Measurements from ENCODE around the gene FCRL5.
A peak's percentile ranks its signal among the peaks of the same experiment; 100 is the strongest.

The FCRL5 gene

DNA sequence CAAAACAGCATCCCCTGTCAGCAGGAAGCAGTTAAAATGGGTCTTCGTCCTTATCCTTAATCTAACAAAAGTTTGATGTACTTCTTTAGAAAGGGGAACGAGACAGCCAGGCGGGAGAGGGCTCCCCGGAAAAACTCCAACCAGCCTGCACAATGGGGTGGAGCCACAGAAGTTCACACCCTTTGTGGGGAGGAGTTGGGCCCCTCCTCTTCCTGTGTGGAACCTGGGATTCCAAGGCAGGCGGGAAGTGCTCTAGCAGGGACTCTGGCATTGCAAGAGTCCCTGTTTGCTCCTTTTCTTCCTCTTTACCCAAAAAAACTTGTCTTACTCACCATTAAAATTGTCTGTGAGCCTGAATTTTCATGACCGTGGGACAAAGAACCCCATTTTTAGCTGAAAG is 47.7 kb downstream of the FCRL5 start:
- TF ChIP-seq, protein P1, sequence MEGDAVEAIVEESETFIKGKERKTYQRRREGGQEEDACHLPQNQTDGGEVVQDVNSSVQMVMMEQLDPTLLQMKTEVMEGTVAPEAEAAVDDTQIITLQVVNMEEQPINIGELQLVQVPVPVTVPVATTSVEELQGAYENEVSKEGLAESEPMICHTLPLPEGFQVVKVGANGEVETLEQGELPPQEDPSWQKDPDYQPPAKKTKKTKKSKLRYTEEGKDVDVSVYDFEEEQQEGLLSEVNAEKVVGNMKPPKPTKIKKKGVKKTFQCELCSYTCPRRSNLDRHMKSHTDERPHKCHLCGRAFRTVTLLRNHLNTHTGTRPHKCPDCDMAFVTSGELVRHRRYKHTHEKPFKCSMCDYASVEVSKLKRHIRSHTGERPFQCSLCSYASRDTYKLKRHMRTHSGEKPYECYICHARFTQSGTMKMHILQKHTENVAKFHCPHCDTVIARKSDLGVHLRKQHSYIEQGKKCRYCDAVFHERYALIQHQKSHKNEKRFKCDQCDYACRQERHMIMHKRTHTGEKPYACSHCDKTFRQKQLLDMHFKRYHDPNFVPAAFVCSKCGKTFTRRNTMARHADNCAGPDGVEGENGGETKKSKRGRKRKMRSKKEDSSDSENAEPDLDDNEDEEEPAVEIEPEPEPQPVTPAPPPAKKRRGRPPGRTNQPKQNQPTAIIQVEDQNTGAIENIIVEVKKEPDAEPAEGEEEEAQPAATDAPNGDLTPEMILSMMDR (IDR thresholded peaks at IDR 0.05; ENCODE audit: control insufficient read depth, insufficient read depth, low read depth, low read length, missing control alignments): no peak
- no peak for DNase-seq (ENCODE audit: low read depth)
- H3K4me3 ChIP-seq (ENCODE audit: control insufficient read depth, low read depth, low read length): no peak overlapping the region

DNA sequence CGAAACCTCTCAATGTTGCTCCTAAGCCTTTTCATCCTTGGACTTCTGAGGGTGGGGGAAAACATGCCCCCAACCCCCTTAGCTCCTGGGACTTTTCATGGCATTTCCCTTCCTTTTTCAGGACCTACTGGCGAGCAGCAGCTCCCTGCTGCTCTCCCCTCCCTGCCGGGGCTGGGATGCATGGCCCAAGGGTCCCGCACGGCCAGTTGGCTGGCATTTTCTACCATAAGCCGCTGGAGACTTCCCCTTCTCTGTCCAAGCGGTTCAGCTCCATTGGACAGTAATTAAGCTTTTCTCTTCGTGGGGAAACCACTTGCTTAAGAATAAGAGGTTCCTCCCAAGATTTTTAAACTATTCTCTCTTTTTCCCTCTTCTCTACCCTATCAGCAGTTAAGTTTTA is 52.8 kb downstream of the FCRL5 start:
- TF ChIP-seq, protein P1 (IDR thresholded peaks at IDR 0.05; ENCODE audit: control insufficient read depth, insufficient read depth, low read depth, low read length, missing control alignments): no peak
- DNase-seq (ENCODE audit: low read depth): no peak
- no peak overlapping the region for H3K4me3 ChIP-seq (ENCODE audit: control insufficient read depth, low read depth, low read length)

DNA sequence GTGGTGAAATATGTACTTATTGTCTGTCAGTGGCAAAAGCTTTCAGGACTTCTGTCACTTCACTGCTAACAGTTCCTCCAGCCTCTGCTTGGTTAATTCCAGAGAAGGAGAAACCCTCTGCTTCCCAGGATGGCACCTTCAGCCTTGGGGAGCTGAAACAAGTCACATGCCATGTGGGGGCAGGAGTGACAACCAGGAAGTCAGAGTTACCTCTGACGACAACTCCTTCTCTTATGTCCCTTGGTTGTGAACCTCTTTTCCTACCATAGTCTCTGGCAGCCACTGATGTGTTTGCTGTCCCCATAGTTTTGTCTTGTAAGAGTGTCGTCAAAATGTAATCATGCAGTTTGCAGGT is 53.6 kb downstream of the FCRL5 start:
- TF ChIP-seq, protein P1 (IDR thresholded peaks at IDR 0.05; ENCODE audit: control insufficient read depth, insufficient read depth, low read depth, low read length, missing control alignments): no peak
- H3K4me3 ChIP-seq (ENCODE audit: control insufficient read depth, low read depth, low read length): no peak overlapping the region
- no peak for DNase-seq (ENCODE audit: low read depth)

DNA sequence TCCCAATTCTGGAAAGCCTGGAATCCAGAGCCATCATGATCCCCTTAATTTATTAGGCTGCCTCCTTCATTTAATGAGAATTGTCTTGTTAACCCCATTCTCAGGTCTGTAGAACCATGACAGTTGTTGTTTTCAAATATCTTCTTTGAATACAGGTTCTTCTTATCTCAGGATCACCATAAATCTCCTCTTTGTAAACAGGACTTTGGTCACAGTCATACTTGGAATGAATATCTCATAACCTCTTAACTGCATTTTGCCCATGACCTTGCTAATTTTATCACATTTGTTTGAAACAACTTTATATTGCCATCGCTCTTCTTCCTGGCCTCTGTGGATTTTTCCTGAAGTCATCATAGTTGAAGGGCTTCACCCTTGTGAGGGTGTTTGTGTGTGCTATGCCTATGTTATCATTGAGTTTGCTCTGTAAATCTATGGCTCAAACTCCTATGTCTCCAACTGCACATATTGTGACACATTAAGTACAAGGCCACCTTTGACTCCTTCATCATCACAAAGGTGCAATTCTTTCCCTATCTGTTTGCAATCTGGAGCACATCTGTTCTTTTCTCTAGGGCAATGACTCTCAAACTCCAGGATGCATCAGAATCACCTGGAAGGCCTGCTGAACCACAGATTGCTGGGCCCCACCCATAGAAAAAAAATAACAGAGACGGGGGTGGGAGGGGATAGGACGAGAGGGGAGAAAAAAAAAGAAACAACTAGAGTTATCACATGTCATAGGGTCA is 54.2 kb downstream of the FCRL5 start:
- DNase-seq (ENCODE audit: low read depth): no peak
- TF ChIP-seq, protein P1 (IDR thresholded peaks at IDR 0.05; ENCODE audit: control insufficient read depth, insufficient read depth, low read depth, low read length, missing control alignments): no peak
- H3K4me3 ChIP-seq (ENCODE audit: control insufficient read depth, low read depth, low read length): no peak overlapping the region

DNA sequence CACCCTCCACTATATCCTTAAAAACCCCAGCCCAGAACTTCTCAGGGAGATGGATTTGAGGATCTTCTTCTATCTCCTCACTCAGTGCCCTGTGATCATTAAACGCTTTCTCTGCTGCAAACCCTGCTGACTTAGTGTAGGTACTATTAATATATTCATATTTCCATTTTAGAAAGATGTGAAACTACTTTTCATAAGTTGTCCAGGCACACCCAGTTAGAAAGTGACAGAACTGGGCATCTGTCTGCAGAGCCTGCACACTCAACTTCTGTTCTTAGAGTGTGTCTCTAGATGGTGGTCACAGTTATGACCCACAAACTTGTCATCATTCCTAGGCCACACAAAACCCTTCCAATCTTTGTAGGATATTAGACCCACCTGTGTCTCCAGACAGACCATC is 55.0 kb downstream of the FCRL5 start:
- no peak for DNase-seq (ENCODE audit: low read depth)
- no peak overlapping the region for H3K4me3 ChIP-seq (ENCODE audit: control insufficient read depth, low read depth, low read length)
- TF ChIP-seq, protein P1 (IDR thresholded peaks at IDR 0.05; ENCODE audit: control insufficient read depth, insufficient read depth, low read depth, low read length, missing control alignments): no peak

DNA sequence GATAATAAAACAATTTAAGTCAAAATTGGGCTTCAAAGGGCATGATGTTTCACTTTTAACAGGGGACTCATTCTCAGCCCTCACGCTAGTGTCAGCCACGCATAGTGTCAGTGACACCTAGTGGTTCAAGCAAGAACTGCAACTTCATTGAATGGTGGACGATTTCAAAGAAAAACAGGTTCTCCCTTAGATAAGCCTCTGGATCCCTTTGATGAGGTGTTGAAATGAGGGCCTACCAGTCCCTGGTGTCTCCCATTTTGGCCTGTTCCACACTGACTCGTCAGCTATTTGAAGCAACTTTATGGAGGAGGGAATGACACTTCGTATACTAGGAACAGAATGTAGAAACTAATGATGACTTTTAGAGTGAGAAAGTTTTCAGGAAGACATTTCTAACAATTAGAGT is 56.2 kb downstream of the FCRL5 start:
- no peak for DNase-seq (ENCODE audit: low read depth)

More for the DNA sequence above, 56.2 kb downstream of the FCRL5 start:
- TF ChIP-seq, protein P1 (IDR thresholded peaks at IDR 0.05; ENCODE audit: control insufficient read depth, insufficient read depth, low read depth, low read length, missing control alignments): peak; percentile 82
- H3K4me3 ChIP-seq (ENCODE audit: control insufficient read depth, low read depth, low read length): no peak overlapping the region

All from AG09309 (cell line).